ENCODE results near the gene TCERG1L.

The TCERG1L gene

GRCh38 chr10:131140606-131141005 is 170.9 kb downstream of the TCERG1L start:
- TF ChIP-seq RAD21 (IDR thresholded peaks at IDR 0.05; ENCODE audit: low read depth) (no peak), TEAD4 (IDR thresholded peaks at IDR 0.05) (no peak), USF1 (IDR thresholded peaks at IDR 0.05) (no peak), ZBTB7A (IDR thresholded peaks at IDR 0.05; ENCODE audit: low read depth) (no peak), EP300 (IDR thresholded peaks at IDR 0.05; ENCODE audit: borderline replicate concordance) (no peak), MAX (IDR thresholded peaks at IDR 0.05) (no peak), EGR1 (IDR thresholded peaks at IDR 0.05) (no peak), REST (IDR thresholded peaks at IDR 0.05; ENCODE audit: low read depth) (no peak), TAF1 (IDR thresholded peaks at IDR 0.05; ENCODE audit: low read depth) (no peak), CEBPB (IDR thresholded peaks at IDR 0.05) (no peak), NFIC (IDR thresholded peaks at IDR 0.05) (no peak)

GRCh38 chr10:131137223-131137622 is 174.3 kb downstream of the TCERG1L start:
- TF ChIP-seq ZBTB7A (IDR thresholded peaks at IDR 0.05; ENCODE audit: low read depth): no peak
- no peak for TF ChIP-seq TAF1 (IDR thresholded peaks at IDR 0.05; ENCODE audit: low read depth)
- no peak for TF ChIP-seq TEAD4 (IDR thresholded peaks at IDR 0.05)
- no peak for TF ChIP-seq YY1 (IDR thresholded peaks at IDR 0.05; ENCODE audit: low read depth)

GRCh38 chr10:131135716-131136115 is 175.8 kb downstream of the TCERG1L start:
- TF ChIP-seq EGR1 (IDR thresholded peaks at IDR 0.05) (no peak), MAX (IDR thresholded peaks at IDR 0.05) (no peak), TCF12 (IDR thresholded peaks at IDR 0.05; ENCODE audit: low read depth) (no peak)

- TF ChIP-seq USF1 (IDR thresholded peaks at IDR 0.05) (no peak), TCF12 (IDR thresholded peaks at IDR 0.05; ENCODE audit: low read depth) (no peak), ZBTB7A (IDR thresholded peaks at IDR 0.05; ENCODE audit: low read depth) (no peak), MAX (IDR thresholded peaks at IDR 0.05) (no peak), TEAD4 (IDR thresholded peaks at IDR 0.05) (no peak), CEBPB (IDR thresholded peaks at IDR 0.05) (no peak), REST (IDR thresholded peaks at IDR 0.05; ENCODE audit: low read depth) (no peak), CREB1 (IDR thresholded peaks at IDR 0.05; ENCODE audit: low read depth) (no peak), NFIC (IDR thresholded peaks at IDR 0.05) (no peak), RAD21 (IDR thresholded peaks at IDR 0.05; ENCODE audit: low read depth) (no peak), EP300 (IDR thresholded peaks at IDR 0.05; ENCODE audit: borderline replicate concordance) (no peak), EGR1 (IDR thresholded peaks at IDR 0.05) (no peak), YY1 (IDR thresholded peaks at IDR 0.05; ENCODE audit: low read depth) (no peak), TAF1 (IDR thresholded peaks at IDR 0.05; ENCODE audit: low read depth) (no peak), FOXM1 (IDR thresholded peaks at IDR 0.05; ENCODE audit: borderline replicate concordance, low read depth) (no peak)
Measured at GRCh38 chr10:131134651-131135050, 176.9 kb downstream of the TCERG1L start.

- TF ChIP-seq USF1 (IDR thresholded peaks at IDR 0.05) (no peak), ZBTB7A (IDR thresholded peaks at IDR 0.05; ENCODE audit: low read depth) (no peak), FOXM1 (IDR thresholded peaks at IDR 0.05; ENCODE audit: borderline replicate concordance, low read depth) (no peak), CEBPB (IDR thresholded peaks at IDR 0.05) (no peak), TAF1 (IDR thresholded peaks at IDR 0.05; ENCODE audit: low read depth) (no peak), TCF12 (IDR thresholded peaks at IDR 0.05; ENCODE audit: low read depth) (no peak), REST (IDR thresholded peaks at IDR 0.05; ENCODE audit: low read depth) (no peak), MAX (IDR thresholded peaks at IDR 0.05) (no peak), EGR1 (IDR thresholded peaks at IDR 0.05) (no peak), CREB1 (IDR thresholded peaks at IDR 0.05; ENCODE audit: low read depth) (no peak), EP300 (IDR thresholded peaks at IDR 0.05; ENCODE audit: borderline replicate concordance) (no peak), TEAD4 (IDR thresholded peaks at IDR 0.05) (no peak), NFIC (IDR thresholded peaks at IDR 0.05) (no peak), YY1 (IDR thresholded peaks at IDR 0.05; ENCODE audit: low read depth) (no peak), RAD21 (IDR thresholded peaks at IDR 0.05; ENCODE audit: low read depth) (no peak)
Measured at GRCh38 chr10:131134001-131134576, 177.4 kb downstream of the TCERG1L start.
